ENCODE data around the gene NOSIP.

The NOSIP gene

GRCh38 chr19:49565261-49565660 lies 15.1 kb downstream of the NOSIP start:
- DNase-seq (ENCODE audit: low read depth in 1 of 2, low spot score in 1 of 2): no peak
- H3K27me3 ChIP-seq (ENCODE audit: insufficient read depth, poor library complexity, severe bottlenecking): no peaks in the 10 kb centered on the region
- H3K4me3 ChIP-seq (replicated peaks; ENCODE audit: insufficient read depth, low read length): no peak overlapping the region
- H3K27ac ChIP-seq (replicated peaks): no peak overlapping the region
- no peak for TF ChIP-seq SPI1 (IDR thresholded peaks at IDR 0.05; ENCODE audit: borderline replicate concordance, low read depth)
- TF ChIP-seq, protein P1, sequence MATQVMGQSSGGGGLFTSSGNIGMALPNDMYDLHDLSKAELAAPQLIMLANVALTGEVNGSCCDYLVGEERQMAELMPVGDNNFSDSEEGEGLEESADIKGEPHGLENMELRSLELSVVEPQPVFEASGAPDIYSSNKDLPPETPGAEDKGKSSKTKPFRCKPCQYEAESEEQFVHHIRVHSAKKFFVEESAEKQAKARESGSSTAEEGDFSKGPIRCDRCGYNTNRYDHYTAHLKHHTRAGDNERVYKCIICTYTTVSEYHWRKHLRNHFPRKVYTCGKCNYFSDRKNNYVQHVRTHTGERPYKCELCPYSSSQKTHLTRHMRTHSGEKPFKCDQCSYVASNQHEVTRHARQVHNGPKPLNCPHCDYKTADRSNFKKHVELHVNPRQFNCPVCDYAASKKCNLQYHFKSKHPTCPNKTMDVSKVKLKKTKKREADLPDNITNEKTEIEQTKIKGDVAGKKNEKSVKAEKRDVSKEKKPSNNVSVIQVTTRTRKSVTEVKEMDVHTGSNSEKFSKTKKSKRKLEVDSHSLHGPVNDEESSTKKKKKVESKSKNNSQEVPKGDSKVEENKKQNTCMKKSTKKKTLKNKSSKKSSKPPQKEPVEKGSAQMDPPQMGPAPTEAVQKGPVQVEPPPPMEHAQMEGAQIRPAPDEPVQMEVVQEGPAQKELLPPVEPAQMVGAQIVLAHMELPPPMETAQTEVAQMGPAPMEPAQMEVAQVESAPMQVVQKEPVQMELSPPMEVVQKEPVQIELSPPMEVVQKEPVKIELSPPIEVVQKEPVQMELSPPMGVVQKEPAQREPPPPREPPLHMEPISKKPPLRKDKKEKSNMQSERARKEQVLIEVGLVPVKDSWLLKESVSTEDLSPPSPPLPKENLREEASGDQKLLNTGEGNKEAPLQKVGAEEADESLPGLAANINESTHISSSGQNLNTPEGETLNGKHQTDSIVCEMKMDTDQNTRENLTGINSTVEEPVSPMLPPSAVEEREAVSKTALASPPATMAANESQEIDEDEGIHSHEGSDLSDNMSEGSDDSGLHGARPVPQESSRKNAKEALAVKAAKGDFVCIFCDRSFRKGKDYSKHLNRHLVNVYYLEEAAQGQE (IDR thresholded peaks at IDR 0.05; ENCODE audit: insufficient replicate concordance, low read depth): no peak
- TF ChIP-seq GABPA (IDR thresholded peaks at IDR 0.05; ENCODE audit: low read depth): no peak
- TF ChIP-seq, protein P2, sequence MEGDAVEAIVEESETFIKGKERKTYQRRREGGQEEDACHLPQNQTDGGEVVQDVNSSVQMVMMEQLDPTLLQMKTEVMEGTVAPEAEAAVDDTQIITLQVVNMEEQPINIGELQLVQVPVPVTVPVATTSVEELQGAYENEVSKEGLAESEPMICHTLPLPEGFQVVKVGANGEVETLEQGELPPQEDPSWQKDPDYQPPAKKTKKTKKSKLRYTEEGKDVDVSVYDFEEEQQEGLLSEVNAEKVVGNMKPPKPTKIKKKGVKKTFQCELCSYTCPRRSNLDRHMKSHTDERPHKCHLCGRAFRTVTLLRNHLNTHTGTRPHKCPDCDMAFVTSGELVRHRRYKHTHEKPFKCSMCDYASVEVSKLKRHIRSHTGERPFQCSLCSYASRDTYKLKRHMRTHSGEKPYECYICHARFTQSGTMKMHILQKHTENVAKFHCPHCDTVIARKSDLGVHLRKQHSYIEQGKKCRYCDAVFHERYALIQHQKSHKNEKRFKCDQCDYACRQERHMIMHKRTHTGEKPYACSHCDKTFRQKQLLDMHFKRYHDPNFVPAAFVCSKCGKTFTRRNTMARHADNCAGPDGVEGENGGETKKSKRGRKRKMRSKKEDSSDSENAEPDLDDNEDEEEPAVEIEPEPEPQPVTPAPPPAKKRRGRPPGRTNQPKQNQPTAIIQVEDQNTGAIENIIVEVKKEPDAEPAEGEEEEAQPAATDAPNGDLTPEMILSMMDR (IDR thresholded peaks at IDR 0.05; ENCODE audit: insufficient read depth, low read length): no peak
- TF ChIP-seq POLR2AphosphoS5 (IDR thresholded peaks at IDR 0.05; ENCODE audit: low read depth): no peak

DNA sequence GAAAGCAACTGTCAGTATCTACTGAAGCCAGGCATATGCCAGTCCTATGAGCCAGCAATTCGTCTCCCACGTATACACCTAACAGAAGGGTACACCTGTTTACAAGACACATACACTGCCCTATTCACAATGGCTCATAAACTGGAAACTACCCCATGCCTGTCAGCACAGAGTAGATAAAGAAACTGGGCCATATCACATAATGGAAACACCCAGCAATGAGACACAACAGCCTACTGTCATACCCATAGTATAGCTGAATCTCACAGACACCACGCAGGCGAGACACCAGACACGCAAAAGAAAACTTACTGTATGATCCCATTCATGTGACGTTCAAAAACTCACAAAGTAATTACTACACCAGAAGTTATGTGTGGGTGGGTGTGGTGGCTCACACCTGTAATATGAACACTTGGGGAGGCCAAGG lies 15.7 kb downstream of the NOSIP start:
- DNase-seq (ENCODE audit: low read depth in 1 of 2, low spot score in 1 of 2): no peak
- no peak overlapping the region for H3K27ac ChIP-seq (replicated peaks)
- H3K27me3 ChIP-seq (ENCODE audit: insufficient read depth, poor library complexity, severe bottlenecking): no peaks in the 10 kb centered on the region

GRCh38 chr19:49560358-49560900 lies 19.9 kb downstream of the NOSIP start:
- H3K27me3 ChIP-seq (ENCODE audit: insufficient read depth, poor library complexity, severe bottlenecking): no peaks in the 10 kb centered on the region
- no peak overlapping the region for H3K27ac ChIP-seq (replicated peaks)
- peak in 1 of 2 experiments; percentile 26 for DNase-seq (ENCODE audit: low read depth in 1 of 2, low spot score in 1 of 2)
- TF ChIP-seq, protein P2 (IDR thresholded peaks at IDR 0.05; ENCODE audit: insufficient read depth, low read length): no peak
- TF ChIP-seq, protein P1 (IDR thresholded peaks at IDR 0.05; ENCODE audit: insufficient replicate concordance, low read depth): no peak
- no peak for TF ChIP-seq SPI1 (IDR thresholded peaks at IDR 0.05; ENCODE audit: borderline replicate concordance, low read depth)
- TF ChIP-seq POLR2AphosphoS5 (IDR thresholded peaks at IDR 0.05; ENCODE audit: low read depth): no peak
- no peak for TF ChIP-seq GABPA (IDR thresholded peaks at IDR 0.05; ENCODE audit: low read depth)
- H3K4me3 ChIP-seq (replicated peaks; ENCODE audit: insufficient read depth, low read length): no peak overlapping the region

More for the DNA sequence above, 15.7 kb downstream of the NOSIP start:
- TF ChIP-seq SPI1 (IDR thresholded peaks at IDR 0.05; ENCODE audit: borderline replicate concordance, low read depth) (no peak), POLR2AphosphoS5 (IDR thresholded peaks at IDR 0.05; ENCODE audit: low read depth) (no peak), GABPA (IDR thresholded peaks at IDR 0.05; ENCODE audit: low read depth) (no peak)
- TF ChIP-seq, protein P1 (IDR thresholded peaks at IDR 0.05; ENCODE audit: insufficient replicate concordance, low read depth): no peak
- TF ChIP-seq, protein P2 (IDR thresholded peaks at IDR 0.05; ENCODE audit: insufficient read depth, low read length): no peak
- H3K4me3 ChIP-seq (replicated peaks; ENCODE audit: insufficient read depth, low read length): no peak overlapping the region
